HEK293 (cell line): ENCODE data around the gene TPM4.
A peak's percentile ranks its signal among the peaks of the same experiment; 100 is the strongest.

Experiments used
- EGR2 ChIP-seq: fragments of 450-650 bp; formaldehyde crosslinking; IDR thresholded peaks from 2 replicates; pipeline ENCODE4 v1.5.1; 2016; ENCODE audit warnings: low read depth, missing biosample characterization, missing genetic modification characterization
- GLI2 ChIP-seq: fragments of 450-650 bp; formaldehyde crosslinking; IDR thresholded peaks from 2 replicates; pipeline ENCODE4; 2017; ENCODE audit warnings: missing biosample characterization, missing genetic modification characterization, low read depth, borderline replicate concordance
- GLIS2 ChIP-seq: fragments of 450-650 bp; formaldehyde crosslinking; IDR thresholded peaks from 2 replicates; pipeline ENCODE4 v1.5.1; 2016; ENCODE audit warnings: missing biosample characterization, missing genetic modification characterization
- HIC1 ChIP-seq: fragments of 450-650 bp; formaldehyde crosslinking; IDR thresholded peaks from 2 replicates; pipeline ENCODE4 v1.5.1; 2016; ENCODE audit warnings: missing biosample characterization, missing genetic modification characterization
- IKZF3 ChIP-seq: fragments of 450-650 bp; IDR thresholded peaks from 2 replicates; pipeline ENCODE4 v1.5.0; 2018; ENCODE audit warnings: missing biosample characterization, mild to moderate bottlenecking, missing genetic modification characterization, moderate library complexity
- MZF1 ChIP-seq: fragments of 450-650 bp; formaldehyde crosslinking; IDR thresholded peaks from 2 replicates; pipeline ENCODE4 v1.5.1; 2017; ENCODE audit warnings: missing biosample characterization, missing genetic modification characterization, borderline replicate concordance
- YY1 ChIP-seq: fragments of 450-650 bp; formaldehyde crosslinking; IDR thresholded peaks from 2 replicates; pipeline ENCODE4 v1.5.1; 2018; ENCODE audit warnings: missing biosample characterization, missing genetic modification characterization
- ZBTB17 ChIP-seq: fragments of 450-650 bp; formaldehyde crosslinking; IDR thresholded peaks from 2 replicates; pipeline ENCODE4 v1.5.1; 2016; ENCODE audit warnings: missing biosample characterization, missing genetic modification characterization
- ZBTB48 ChIP-seq: fragments of 450-650 bp; formaldehyde crosslinking; IDR thresholded peaks from 2 replicates; pipeline ENCODE4 v1.5.1; 2016; ENCODE audit warnings: missing biosample characterization, missing genetic modification characterization
- ZBTB49 ChIP-seq: fragments of 450-650 bp; formaldehyde crosslinking; IDR thresholded peaks from 2 replicates; pipeline ENCODE4 v1.5.1; 2016; ENCODE audit warnings: missing biosample characterization, missing genetic modification characterization, low read depth
- ZBTB7A ChIP-seq: fragments of 450-650 bp; formaldehyde crosslinking; IDR thresholded peaks from 2 replicates; pipeline ENCODE4 v1.5.1; 2016; ENCODE audit warnings: low read depth, missing biosample characterization, missing genetic modification characterization
- ZNF133 ChIP-seq: fragments of 450-650 bp; formaldehyde crosslinking; IDR thresholded peaks from 2 replicates; pipeline ENCODE4 v1.5.1; 2016; ENCODE audit warnings: missing biosample characterization, missing genetic modification characterization
- ZNF157 ChIP-seq: fragments of 450-650 bp; formaldehyde crosslinking; IDR thresholded peaks from 2 replicates; pipeline ENCODE4 v1.5.1; 2016; ENCODE audit warnings: missing biosample characterization, missing genetic modification characterization
- ZNF169 ChIP-seq: fragments of 450-650 bp; formaldehyde crosslinking; IDR thresholded peaks from 2 replicates; pipeline ENCODE4 v1.5.1; 2016; ENCODE audit warnings: missing biosample characterization, missing genetic modification characterization
- ZNF174 ChIP-seq: fragments of 450-650 bp; formaldehyde crosslinking; IDR thresholded peaks from 2 replicates; pipeline ENCODE4 v1.5.0; 2017; ENCODE audit warnings: missing biosample characterization, mild to moderate bottlenecking, missing genetic modification characterization
- ZNF248 ChIP-seq: fragments of 450-650 bp; formaldehyde crosslinking; IDR thresholded peaks from 2 replicates; pipeline ENCODE4 v1.5.1; 2017; ENCODE audit warnings: missing biosample characterization, missing genetic modification characterization
- ZNF302 ChIP-seq: fragments of 450-650 bp; formaldehyde crosslinking; IDR thresholded peaks from 2 replicates; pipeline ENCODE4 v1.5.1; 2016; ENCODE audit warnings: missing biosample characterization, missing genetic modification characterization, low read depth
- ZNF311 ChIP-seq: fragments of 450-650 bp; formaldehyde crosslinking; IDR thresholded peaks from 2 replicates; pipeline ENCODE4 v1.5.1; 2017; ENCODE audit warnings: missing biosample characterization, missing genetic modification characterization, borderline replicate concordance
- ZNF423 ChIP-seq: fragments of 450-650 bp; formaldehyde crosslinking; IDR thresholded peaks from 2 replicates; pipeline ENCODE4 v1.5.1; 2016; ENCODE audit warnings: missing biosample characterization, missing genetic modification characterization
- ZNF433 ChIP-seq: fragments of 450-650 bp; formaldehyde crosslinking; IDR thresholded peaks from 2 replicates; pipeline ENCODE4 v1.5.1; 2016; ENCODE audit warnings: missing biosample characterization, missing genetic modification characterization, low read depth
- ZNF544 ChIP-seq: fragments of 450-650 bp; formaldehyde crosslinking; IDR thresholded peaks from 2 replicates; pipeline ENCODE4 v1.5.0; 2017; ENCODE audit warnings: missing biosample characterization, missing genetic modification characterization
- ZNF549 ChIP-seq: fragments of 450-650 bp; IDR thresholded peaks from 2 replicates; pipeline ENCODE4 v1.5.1; 2018; ENCODE audit warnings: missing biosample characterization, missing genetic modification characterization, mild to moderate bottlenecking, inconsistent platforms, moderate library complexity
- ZNF555 ChIP-seq: fragments of 450-650 bp; formaldehyde crosslinking; conservative IDR thresholded peaks from 2 replicates; pipeline ENCODE4 v1.5.1; 2017; ENCODE audit warnings: missing biosample characterization, mild to moderate bottlenecking, missing genetic modification characterization, inconsistent platforms
- ZNF600 ChIP-seq: fragments of 450-650 bp; formaldehyde crosslinking; IDR thresholded peaks from 2 replicates; pipeline ENCODE4 v1.5.1; 2016; ENCODE audit warnings: missing biosample characterization, missing genetic modification characterization
- ZNF621 ChIP-seq: fragments of 450-650 bp; formaldehyde crosslinking; IDR thresholded peaks from 2 replicates; pipeline ENCODE4 v1.5.1; 2017; ENCODE audit warnings: missing biosample characterization, missing genetic modification characterization
- ZNF701 ChIP-seq: fragments of 450-650 bp; formaldehyde crosslinking; IDR thresholded peaks from 2 replicates; pipeline ENCODE4 v1.5.1; 2016; ENCODE audit warnings: missing biosample characterization, missing genetic modification characterization
- ZNF707 ChIP-seq: fragments of 450-650 bp; formaldehyde crosslinking; IDR thresholded peaks from 2 replicates; pipeline ENCODE4 v1.5.1; 2016; ENCODE audit warnings: missing biosample characterization, missing genetic modification characterization
- ZNF837 ChIP-seq: fragments of 450-650 bp; formaldehyde crosslinking; IDR thresholded peaks from 2 replicates; pipeline ENCODE4 v1.5.1; 2016; ENCODE audit warnings: missing biosample characterization, missing genetic modification characterization
- ZSCAN16 ChIP-seq: fragments of 450-650 bp; formaldehyde crosslinking; IDR thresholded peaks from 2 replicates; pipeline ENCODE4 v1.5.1; 2016; ENCODE audit warnings: missing biosample characterization, missing genetic modification characterization
- ZSCAN4 ChIP-seq: fragments of 450-650 bp; formaldehyde crosslinking; IDR thresholded peaks from 2 replicates; pipeline ENCODE4 v1.5.1; 2017; ENCODE audit warnings: missing biosample characterization, missing genetic modification characterization
- TF ChIP-seq, protein P1 (sequence below): fragments of 450-650 bp; formaldehyde crosslinking; optimal IDR thresholded peaks from 2 replicates; pipeline ENCODE3; 2016; ENCODE audit warnings: missing biosample characterization, mild to moderate bottlenecking, missing genetic modification characterization
- TF ChIP-seq, protein P2 (sequence below): fragments of 450-650 bp; formaldehyde crosslinking; IDR thresholded peaks from 2 replicates; pipeline ENCODE4 v1.5.1; 2016; ENCODE audit warnings: missing biosample characterization, missing genetic modification characterization

TPM4 gene

DNA sequence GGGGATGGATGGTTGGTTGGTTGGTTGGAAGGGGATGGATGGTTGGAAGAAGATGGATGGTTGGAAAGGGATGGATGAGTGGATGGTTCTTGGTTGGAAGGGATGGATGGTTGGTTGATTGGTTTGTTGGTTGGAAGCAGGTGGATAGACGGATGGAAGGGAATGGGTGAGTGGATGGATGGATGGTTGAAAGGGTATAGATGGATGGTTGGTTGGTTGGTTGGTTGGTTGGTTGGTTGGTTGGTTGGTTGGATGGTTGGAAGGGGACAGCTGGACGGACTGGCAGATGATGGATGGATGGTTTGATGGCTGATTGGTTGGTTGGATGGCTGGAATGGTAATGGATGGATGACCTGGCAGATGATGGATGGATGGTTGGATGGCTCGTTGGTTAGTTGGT is 55.4 kb downstream of the TPM4 start (continued):
- TF ChIP-seq ZNF555 (no peak), ZSCAN16 (tag by site-specific recombination) (no peak), EGR2 (no peak), ZNF600 (tag by site-specific recombination) (no peak), ZNF169 (tag by site-specific recombination) (peak; percentile 17; the same call in 1 of the 2 replicates), ZSCAN4 (tag by site-specific recombination) (no peak), GLI2 (tag by site-specific recombination) (no peak), YY1 (no peak), ZNF248 (tag by site-specific recombination) (no peak; the same call in 1 of the 2 replicates), ZNF311 (tag by site-specific recombination) (0 out of 2 replicates have a peak, but pooled peaks have one; percentile 54), ZNF133 (0 out of 2 replicates have a peak, but pooled peaks have one; percentile 8), ZNF433 (tag by site-specific recombination) (no peak), ZNF549 (tag by site-specific recombination) (no peak), GLIS2 (tag by site-specific recombination) (no peak), ZBTB49 (tag by site-specific recombination) (no peak), ZNF621 (tag by site-specific recombination) (0 out of 2 replicates have a peak, but pooled peaks have one; percentile 18), ZBTB17 (tag by site-specific recombination) (peak; percentile 53; the same call in 1 of the 2 replicates), ZNF837 (tag by site-specific recombination) (no peak), ZNF174 (no peak), HIC1 (tag by site-specific recombination) (no peak), ZNF157 (tag by site-specific recombination) (no peak), ZBTB7A (no peak), ZNF423 (tag by site-specific recombination) (no peak), ZNF701 (tag by site-specific recombination) (no peak), ZBTB48 (tag by site-specific recombination) (no peak), ZNF707 (tag by site-specific recombination) (no peak), IKZF3 (tag by site-specific recombination) (no peak), MZF1 (tag by site-specific recombination) (no peak), ZNF302 (no peak), ZNF544 (tag by site-specific recombination) (no peak)
- TF ChIP-seq, protein P1, sequence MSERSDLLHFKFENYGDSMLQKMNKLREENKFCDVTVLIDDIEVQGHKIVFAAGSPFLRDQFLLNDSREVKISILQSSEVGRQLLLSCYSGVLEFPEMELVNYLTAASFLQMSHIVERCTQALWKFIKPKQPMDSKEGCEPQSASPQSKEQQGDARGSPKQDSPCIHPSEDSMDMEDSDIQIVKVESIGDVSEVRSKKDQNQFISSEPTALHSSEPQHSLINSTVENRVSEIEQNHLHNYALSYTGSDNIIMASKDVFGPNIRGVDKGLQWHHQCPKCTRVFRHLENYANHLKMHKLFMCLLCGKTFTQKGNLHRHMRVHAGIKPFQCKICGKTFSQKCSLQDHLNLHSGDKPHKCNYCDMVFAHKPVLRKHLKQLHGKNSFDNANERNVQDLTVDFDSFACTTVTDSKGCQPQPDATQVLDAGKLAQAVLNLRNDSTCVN (tag by site-specific recombination): no peak
- TF ChIP-seq, protein P2, sequence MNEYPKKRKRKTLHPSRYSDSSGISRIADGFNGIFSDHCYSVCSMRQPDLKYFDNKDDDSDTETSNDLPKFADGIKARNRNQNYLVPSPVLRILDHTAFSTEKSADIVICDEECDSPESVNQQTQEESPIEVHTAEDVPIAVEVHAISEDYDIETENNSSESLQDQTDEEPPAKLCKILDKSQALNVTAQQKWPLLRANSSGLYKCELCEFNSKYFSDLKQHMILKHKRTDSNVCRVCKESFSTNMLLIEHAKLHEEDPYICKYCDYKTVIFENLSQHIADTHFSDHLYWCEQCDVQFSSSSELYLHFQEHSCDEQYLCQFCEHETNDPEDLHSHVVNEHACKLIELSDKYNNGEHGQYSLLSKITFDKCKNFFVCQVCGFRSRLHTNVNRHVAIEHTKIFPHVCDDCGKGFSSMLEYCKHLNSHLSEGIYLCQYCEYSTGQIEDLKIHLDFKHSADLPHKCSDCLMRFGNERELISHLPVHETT (tag by site-specific recombination): no peak
